CD4-positive, alpha-beta T cell treated with Interleukin-17A for 4 hours (primary cell): ENCODE results near the gene CKAP5.
A peak's percentile ranks its signal among the peaks of the same experiment; 100 is the strongest.
"Not testable (repeated sequence)": the region's sequence is repeated elsewhere in the genome, so short reads cannot be mapped to it uniquely, and the experiment has no call there.

ENCODE experiments used
- DNase-seq: peaks from one replicate; pipeline ENCODE4 v3.0.0-alpha.2; 2020; ENCODE audit warnings: mixed read lengths

The CKAP5 gene

DNA sequence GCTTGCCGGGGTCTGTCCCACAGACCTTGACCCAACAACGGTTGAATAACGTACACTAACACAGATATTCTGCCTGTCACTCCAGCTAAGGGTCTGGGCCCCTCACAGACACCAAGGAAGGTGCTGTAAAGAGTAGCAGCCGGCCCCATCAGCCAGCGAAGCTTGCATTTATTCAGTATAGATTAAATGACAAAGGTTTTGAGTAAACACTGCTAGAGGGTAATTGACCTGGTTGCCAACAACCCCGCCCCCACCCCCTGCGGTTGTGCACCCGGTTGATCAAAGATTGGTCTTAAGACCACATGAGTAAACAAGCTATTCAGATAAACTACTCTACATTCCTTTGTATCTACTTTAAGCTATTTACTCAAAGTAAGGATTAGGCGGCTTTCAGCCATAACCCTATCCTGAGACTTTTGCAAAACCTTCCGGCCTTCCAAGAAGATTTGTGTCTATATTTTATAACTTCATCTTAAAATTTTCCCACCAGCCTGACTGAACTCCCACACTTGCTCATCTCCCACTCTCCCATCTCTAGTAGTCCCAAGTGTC is 4.8 kb upstream of the CKAP5 start:
- no peak for DNase-seq

DNA sequence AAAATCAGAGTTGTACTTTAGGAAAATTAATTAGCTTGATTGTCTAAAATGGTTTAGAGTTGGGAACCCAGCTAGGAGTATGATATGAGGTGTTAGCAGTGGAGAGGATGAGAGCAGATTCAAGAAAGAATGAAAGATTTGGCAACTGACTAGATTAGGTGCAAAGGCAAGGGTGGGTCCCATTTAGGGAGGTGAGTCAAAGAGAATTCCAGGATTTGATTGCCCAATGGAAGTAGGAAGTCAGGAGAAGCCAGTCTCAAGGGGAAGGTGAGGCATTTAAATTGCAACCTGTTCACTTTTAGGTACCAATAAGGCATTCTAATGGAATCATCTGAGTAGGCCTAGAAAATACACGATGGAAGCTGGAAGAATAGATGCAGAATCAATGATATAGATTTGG is 3.6 kb upstream of the CKAP5 start:
- no peak for DNase-seq

DNA sequence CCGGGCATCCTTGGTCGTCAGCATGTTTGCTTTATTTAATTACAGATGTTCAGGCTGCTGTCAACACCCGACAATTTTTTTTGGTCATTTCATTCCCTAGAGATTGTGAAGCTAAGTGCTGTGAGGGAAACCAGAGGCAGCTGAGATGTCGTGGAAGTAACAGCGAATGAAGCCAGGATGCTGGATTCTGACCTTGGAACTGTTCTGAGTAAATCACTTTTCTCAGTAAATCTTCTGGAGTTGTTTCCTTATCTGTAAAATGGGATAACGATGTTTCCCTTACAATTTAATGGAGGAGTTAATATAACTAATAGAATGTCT is 390 bp upstream of the CKAP5 start:
- no peak for DNase-seq

DNA sequence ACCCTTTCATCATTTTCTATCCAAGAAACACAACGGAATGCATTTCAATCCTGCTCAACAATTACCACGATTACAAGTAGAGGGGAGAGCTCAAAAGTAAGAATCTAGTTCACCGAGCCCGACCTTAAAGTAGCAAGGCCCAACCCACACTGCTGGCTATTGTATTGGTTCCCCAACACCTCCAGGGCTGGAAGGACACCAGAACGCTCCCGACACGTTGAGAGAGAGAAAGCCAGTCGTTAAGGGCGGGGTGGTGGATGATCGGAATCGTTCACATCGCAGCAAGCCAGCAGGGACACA is 690 bp downstream of the CKAP5 start:
- DNase-seq, result no peak

DNA sequence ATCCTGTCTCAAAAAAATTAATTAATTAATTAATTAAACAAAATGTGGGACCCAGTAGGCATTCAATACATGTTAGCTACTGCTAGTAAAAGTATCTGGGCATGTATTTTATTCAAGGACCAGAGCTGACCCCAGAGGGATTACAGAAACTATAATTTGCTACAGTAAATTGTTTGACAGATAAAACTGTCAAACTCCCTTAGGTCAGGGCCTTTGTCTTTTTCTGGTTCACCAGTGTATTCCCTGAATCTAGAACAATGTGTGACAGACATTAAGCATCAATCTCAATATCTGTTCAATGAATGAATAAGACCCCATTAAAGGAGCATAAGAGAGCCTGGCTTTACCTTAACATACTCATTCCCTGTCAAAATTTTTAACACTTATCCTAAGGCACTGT is 6.0 kb downstream of the CKAP5 start:
- no peak for DNase-seq

DNA sequence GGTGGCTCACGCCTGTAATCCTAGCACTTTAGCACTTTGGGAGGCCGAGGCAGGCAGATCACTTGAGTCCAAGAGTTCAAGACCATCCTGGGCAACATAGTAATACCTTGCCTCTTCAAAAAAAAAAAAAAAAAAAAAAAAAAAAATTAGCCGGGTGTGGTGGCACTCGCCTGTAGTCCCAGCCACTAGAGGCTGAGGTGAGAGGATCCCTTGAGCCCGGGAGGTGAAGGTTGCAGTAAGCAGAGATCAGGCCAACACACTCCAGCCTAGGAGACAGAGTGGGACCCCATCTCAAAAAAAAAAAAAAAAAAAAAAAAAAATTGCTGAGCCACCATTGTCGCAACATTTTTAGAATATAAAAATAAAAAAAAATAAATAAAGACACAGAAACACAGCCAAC is 7.6 kb downstream of the CKAP5 start:
- DNase-seq, result no peak

DNA sequence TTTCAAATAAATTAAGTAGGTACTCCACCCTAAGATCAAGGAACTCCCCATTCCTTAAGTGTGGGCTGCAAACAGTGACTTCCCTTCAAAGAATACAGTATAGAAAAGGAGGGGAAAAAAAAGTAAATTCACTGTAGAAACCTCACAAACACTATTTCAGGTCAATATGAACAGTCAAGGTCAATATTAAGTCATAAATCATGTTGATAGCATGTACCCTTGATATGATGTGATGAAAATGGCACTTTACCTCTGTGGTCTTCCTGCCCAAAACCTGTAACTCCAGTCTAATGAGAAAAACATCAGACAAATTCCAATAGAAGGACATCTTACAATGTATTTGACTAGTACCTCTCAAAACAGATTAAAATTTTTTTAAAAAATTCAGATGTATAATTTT is 8.2 kb downstream of the CKAP5 start:
- DNase-seq, result no peak

DNA sequence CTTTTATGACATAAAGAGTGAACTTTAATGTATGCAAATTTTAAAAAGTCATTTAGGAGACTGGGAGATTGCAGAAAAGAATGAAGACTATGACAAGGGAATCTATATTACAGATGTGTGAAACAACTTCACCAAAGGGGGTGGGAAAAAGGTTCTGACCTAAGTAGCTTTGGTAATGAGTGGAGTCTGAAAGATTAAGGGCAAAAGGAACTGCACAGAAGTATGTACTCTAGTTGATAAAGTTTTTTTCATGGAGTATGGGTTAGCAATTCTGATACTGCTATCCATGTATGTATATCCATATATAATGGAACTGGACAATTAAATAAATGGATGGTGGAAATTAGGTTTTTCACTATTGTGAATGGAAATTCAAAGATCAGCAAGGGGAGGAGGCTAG is 9.2 kb downstream of the CKAP5 start:
- no peak for DNase-seq

DNA sequence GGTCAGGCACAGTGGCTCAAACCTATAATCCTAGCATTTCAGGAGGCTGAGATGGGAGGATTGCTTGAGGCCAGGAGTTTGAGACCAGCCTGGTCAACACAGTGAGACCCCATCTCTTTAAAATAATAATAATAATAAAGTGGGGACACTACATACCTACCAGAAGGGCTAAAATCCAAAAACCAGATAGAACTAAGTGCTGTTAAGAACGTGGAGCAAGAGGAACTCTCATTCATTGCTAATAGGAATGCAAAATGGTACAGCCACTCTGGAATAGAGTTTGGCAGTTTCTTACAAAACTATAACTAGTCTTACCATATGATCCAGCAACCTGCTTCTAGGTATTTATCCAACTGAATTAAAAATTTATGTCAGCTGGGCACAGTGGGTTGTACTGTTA is 9.6 kb downstream of the CKAP5 start:
- DNase-seq, result no peak

DNA sequence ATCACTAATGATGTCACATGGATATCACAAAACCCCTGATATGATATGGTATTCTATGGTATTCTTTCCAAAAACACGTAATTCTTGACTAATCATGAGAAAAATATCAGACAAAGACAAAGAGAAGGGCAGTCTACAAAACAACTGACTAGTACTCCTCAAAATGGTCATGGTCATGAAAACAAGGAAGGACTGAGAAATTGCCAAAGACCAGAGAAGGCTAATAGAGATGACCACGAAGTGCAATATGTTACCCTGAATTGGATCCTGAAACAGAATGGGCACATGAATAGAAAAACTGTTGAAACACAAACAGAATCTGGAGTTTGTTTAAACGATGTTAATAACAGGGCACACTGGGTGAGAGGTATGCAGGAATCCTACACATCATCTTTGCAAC is 10.2 kb downstream of the CKAP5 start:
- DNase-seq, result no peak

DNA sequence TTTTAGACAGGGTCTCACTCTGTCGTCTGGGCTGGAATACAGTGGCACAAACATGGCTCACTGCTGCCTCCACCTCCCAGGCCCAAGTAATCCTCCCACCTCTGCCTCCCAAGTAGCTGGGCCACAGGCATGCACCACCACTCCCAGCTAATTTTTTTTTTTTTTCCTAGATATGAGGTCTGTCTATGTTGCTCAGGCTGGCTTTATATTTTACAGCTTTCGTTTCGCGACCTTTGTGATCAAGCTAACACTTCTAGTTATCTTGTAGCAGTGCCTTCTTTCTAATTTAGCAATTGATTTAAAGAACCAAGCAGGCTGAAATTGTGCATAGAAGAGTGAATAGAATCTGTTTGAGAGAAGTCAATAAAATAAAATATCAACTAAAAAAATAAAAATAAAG is 11.3 kb downstream of the CKAP5 start:
- DNase-seq, result no peak

DNA sequence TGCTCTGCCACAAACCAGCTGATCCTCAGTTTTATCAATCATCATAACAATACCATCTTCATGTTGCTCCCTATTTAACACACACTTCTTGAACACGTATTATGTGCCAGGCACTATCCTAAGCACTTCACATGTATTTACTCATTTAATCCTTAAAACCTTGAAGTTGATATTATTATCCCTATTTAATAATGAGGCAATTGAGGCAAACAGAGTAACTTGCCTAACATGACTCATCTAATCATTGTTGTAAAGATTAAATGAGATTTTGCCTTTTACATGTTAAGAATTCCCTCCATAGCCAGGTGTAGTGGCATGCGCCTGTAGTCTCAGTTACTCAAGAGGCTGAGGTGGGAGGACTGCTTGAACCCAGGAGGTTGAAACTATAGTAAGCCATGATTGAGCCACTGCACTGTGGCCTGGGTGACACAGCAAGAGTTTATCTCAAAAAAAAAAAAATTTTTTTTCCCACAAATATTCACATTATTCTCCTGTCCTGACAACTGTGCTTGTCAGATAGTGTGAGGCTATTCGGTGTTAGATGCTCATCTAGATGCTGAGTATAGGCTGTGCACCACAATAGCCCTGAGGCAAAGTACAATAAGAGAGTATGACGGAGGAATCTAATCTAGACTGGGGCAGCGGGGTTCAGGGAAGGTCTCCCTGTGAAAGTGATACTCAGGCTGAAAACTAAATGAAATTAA is 13.4 kb downstream of the CKAP5 start:
- no peak for DNase-seq

DNA sequence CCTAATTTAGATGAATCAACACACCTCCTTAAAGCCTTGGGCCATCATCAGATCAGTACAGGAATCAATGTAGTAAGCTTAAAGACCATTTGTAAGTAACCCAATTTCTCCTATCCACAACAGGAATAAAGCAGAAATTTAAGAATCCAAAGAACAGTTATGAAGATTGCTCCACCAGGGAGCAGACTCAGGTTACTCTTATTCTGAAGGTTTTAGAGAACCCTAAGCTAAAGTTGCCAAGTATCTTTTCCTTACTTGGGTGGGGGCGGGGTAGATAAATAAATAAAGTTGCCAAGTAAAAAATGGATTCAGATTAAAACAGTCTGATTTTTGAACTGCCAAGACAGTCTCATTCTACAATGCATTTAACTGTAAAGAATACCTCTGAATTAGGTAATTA is 18.1 kb downstream of the CKAP5 start:
- no peak for DNase-seq

DNA sequence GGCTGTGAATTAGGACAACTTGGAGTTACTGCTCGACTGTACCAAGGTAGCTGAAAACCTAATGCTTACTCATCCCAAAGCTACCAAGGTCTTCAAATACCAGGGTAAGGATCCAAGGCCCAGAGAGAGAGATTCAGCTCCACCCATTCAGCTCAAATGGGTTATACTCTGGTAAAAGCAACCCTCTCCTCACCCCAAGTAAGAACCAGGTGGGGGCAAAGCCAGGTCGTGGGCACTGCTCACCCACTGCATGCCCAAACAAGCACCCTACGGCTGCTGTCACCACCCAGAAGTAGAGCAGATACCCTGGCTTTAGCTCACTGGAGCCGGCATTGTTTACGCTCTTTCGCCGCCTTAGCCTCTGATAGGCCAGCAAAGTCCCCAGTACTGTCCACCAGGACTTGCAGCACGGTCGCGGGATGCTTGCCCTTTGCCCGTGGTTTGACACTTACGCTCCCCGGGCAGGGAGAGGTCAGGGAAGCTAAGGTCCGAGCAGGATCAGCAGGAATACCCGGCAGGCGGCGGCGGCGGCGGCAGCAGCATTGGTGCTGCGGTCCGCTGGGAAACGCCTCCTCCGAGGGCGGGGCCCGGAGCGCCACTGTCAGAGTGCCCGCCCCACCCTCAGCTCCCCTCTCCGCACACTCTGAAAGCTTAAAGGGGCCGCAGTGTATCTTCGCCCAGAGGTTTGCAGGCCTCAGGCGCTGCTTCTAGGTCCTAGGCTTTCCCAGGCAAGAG is 19.6 kb downstream of the CKAP5 start:
- DNase-seq, result peak; percentile 81

DNA sequence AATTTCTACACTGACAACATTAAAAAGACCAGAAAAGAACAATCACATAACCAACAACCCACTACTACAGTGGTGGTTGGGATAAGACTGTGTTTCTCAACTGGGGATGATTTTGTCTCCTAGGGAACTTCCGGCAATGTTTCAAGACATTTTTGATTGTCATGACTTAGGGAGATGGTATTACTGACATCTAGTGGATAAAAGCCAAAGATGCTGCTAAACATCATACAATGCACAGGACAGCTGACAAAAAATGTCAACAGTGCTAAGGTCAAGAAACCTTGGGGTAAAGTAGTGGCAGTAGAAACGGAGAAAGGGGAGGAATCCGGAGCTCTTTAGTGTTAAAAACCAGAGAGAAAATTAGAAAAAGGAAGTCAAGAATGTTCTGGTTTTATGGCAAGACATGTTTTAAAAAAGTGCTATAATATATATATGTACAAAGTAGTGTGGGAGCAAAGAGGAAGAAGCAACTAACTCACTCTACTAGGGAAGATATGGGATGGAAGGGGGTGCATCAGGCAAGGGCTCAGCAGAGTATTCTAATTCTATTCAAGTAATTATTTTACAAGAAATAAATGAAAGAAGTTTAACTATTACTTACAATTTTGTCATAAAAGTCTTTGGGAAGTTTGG is 37.2 kb downstream of the CKAP5 start:
- no peak for DNase-seq

DNA sequence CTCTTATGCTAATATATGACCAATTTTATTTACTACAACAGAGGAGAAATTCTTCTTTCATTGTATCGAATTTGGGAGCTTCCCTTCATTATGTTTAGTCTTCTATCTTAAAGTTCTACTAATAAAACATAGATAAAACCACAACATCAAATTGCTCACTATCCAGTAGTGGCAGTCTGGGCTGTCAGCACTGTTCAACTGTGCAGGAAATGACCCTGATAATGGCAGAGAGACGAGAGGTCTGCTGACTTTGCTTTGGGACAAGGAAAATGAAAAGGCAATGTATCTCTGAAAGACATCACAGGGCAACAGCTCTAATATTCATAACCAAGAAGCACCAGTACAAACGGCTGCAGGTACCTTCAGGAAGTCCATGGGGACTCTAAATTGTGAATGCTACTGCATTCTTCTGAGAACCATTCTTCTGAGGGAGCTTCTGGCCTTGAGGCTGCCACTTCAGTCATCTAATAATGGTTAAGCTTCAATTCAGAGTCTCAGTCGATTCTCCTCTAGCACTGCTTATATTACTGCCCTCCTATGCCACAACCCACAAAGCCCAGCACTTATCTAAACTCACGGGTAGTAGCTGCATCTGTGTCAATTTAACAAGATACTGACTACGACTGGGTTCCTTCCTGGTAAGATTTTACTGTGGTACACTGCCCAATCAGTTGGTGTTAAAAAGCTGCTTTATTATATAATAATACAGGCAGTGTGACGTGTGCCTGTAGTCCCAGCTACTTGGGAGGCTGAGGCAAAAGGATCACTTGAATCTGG is 44.2 kb downstream of the CKAP5 start:
- no peak for DNase-seq

DNA sequence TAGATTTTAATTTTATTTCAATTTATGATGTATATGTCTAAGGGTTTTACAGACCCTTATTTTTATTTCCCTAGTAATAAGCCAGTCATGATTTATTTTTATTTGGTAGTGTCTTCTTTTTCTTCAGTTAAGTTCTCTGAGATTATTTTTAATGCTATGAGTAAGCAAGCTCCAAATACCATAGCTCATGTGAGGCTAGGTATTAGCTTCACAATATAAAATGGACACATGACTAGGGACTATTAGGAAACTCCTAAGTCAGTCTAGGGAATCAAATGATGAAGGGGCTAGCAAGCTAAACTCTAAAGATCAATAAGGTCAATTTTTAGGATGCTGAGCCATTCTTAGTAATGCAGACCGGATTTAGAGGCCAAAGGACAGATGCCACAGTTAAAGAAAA is 45.9 kb downstream of the CKAP5 start:
- no peak for DNase-seq

DNA sequence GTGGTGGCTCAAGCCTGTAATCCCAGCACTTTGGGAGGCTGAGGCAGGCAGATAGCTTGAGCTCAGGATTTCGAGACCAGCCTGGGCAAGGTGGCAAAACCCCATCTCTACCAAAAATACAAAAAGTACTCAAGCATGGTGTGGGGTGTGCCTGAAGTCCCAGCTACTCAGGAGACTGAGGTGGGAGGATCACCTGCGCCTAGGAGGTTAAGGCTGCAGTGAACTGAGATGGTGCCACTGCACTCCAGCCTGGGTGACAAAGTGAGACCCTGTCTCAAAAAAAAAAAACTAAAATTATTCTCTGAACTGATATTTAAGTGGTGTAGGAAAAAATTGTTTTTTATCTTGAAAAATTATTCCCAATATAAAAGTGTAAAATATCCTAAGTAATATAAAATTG is 46.4 kb downstream of the CKAP5 start:
- not testable (repeated sequence) for DNase-seq

DNA sequence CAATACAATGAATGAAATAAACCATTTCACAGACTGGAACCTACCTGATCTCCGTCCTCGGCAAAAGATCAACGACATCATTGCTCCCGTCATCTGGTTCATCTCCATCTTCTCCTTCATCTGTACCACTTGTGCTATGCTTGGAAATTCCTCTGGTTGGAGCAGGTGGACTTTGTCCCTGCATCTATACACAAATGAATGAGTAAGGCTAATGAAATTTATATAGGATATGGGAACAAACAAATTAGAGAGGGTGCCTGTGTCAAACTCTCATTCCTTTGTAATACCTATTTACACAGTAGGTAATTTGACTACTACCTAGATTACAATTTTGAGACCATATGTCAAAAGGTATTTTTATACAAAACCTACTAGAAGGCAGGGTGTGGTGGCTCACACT is 67.7 kb downstream of the CKAP5 start:
- DNase-seq, result no peak

DNA sequence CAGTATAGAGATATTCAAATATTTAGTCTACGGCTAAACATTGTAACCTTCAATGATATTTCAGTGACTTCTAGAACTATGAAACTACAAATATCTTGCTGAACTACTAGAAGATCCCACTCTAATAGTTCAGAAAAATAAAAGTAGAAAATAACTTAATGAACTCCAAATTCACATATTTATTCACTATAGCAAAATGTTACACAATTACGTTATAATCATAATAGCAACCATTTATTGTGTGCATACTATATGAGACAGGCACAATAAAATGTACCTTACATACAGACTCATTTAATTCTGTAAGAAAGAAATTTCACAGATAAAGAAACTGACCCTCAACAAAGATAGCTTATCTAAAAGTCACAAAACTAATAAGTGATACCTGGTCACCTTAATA is 69.2 kb downstream of the CKAP5 start:
- no peak for DNase-seq

DNA sequence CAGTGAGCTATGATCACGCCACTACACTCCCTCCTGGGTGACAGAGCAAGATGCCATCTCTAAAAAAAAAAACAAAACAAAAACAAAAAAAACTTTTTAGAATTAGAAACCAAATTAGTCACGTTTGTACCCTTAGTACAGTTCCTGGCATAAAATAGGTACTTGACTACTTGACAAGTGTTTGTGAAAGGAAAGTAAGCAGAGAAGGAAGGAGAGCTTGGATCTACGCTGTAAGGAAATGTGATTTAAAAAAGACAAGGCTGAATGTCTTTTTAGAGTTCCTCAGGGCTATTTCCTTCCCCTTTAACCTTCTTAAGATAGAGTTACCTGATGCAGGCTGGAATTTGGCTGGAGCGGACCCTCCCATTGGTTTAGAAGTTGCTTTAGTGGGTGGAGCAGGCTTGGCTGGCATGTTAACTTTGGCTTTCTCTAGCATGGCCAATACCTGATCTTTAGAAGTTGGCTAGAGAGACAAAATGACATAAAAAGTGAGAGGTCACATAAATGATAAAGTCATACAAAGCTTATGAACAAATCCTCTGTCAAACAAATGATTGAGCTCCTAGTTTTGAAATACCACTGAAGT is 76.4 kb downstream of the CKAP5 start:
- DNase-seq, result no peak

DNA sequence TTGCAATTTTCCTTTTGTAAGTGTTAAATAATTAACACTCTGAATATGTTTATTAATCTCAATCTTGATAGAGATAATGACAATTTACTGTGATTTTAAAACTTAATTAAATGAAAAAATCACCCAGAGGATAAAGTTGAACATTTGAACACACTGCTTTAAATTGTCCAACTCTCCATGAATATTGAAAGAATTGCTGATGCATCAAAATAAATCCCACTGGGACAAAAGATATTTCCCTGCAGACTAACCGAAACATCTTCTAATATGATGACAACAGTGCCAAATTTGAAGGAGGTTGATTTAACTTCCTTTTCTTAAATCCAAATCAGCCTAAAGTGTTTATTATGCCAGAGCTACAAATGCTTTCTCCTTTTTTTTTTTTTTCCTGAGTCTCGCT is 79.4 kb downstream of the CKAP5 start:
- no peak for DNase-seq

DNA sequence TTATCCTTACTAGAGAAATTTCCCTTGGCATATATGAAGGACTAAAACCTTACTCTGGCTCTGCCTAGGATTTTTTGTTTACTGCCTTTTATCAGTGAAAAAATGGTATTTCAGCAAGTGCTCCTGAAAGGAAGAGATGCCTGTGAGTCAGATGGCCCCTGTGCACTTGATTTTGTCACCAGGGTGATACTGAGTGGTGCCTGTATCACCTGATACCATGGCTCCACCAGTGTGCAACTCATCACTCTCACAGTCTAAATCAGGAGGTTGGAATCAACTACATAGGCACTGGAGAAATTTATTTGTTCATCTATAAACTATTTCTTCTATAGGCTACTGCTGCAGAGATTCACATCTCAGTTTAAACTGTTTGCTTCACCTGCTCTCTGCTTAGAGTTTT is 83.8 kb downstream of the CKAP5 start:
- DNase-seq, result no peak
